ENCODE results near the gene ZNF503.
"Not testable (repeated sequence)": the region's sequence is repeated elsewhere in the genome, so short reads cannot be mapped to it uniquely, and the experiment has no call there.

The ZNF503 gene

DNA sequence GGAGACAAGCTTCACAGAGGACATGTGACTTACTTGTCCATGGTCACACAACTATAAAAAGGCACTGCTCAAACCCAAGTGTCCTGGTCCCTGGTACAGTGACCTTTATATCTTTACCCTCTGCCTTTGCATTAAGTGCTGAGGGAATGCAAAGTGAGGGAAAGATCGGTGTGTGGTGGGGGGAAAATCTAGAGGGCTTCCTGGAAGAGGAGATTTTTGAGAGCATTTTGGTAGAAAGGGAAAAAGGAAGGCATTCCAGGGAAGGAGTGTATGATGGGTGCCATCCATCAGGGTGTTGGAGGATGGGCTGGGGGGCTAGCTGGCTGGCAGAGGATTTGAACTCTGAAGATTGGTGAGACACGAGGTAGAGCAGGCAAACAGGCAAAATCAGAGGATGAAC lies 9.3 kb downstream of the ZNF503 start:
- DNase-seq = no peak

DNA sequence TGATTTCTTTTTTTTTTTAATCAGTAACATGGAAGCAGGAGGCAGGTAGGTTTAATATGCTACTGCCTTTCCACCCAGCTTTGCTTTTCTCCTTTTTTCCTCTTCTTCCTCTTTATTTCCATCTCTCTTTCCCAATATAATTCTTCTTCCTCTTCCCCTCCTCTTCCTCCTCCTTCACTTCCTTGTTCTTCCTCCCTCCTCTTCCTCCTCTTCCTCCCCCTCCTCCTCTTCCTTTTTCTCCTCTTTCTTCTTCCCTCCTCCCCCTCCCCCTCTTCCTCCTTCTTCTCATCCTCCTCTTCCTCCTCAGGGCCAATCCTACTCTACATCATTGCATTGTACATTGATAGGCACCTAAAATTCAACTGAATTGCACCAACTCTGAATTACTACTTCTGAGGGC lies 11.4 kb downstream of the ZNF503 start:
- DNase-seq = no peak

- no peak for DNase-seq
These were observed 13.5 kb downstream of the ZNF503 start for GRCh38 chr10:75388082-75388481.

DNA sequence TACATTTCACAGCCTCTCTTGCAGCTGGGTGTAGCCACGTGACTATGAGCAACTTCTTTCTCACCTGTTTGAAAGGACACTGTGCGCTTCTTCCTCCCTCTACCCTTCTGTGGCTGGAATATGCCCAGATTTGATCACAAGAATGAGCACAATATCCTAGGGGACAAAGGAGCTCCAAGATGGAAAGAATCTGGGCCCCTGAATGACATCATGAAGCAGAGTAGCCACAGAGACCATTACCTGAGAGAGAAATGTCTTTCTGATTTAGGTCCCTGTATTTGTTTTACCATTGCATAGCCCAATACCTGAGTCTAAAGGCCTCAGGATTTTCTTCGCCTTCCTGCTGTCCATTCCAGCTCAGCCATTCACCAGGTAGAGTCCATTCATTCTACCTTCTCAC lies 15.4 kb downstream of the ZNF503 start:
- DNase-seq = no peak

GRCh38 chr10:75379817-75380216 lies 21.7 kb downstream of the ZNF503 start:
- DNase-seq = no peak

- DNase-seq = no peak
These were observed 22.3 kb downstream of the ZNF503 start for GRCh38 chr10:75379212-75379724.

DNA sequence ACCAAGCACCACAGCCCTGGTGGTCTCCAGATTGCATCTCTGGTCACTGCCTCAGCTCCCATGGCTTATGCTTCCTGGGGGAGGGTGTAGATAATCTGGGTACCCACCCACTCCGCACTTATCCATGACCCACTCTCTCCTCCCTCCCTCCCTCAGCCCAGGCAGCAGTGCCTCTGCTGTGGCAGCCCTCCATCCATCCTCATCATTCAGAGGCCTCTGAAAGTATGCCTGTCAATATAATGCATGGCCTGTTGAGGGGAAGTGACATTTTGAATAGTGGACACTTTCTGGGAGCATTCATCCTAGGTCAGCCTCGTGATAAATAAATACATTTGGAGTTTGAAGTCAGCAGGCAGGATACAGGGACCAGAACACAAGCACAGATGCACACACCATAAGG lies 23.2 kb downstream of the ZNF503 start:
- DNase-seq = no peak

GRCh38 chr10:75377869-75378268 lies 23.7 kb downstream of the ZNF503 start:
- no peak for DNase-seq

DNA sequence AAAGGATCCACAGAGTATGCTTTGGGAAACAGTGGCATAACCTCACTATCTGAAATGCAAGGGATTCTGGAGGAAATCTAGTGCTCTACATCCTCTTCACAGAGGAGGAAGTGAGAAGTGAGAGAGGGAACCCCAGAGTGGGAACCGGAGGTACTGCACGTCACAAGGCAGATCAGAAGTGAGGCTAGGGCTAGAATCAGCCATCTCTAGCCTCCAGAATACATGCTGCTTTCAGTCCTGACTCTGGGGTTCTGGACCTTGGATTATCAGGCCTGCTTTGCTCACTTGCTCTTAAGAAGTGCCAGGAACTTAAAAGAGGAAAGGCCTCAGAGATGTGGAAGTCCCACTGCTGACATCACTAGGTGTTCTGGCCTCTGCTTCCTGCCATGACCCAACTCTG lies 25.7 kb downstream of the ZNF503 start:
- DNase-seq = peak; percentile 7

GRCh38 chr10:75371010-75371409 lies 30.6 kb downstream of the ZNF503 start:
- no peak for DNase-seq

DNA sequence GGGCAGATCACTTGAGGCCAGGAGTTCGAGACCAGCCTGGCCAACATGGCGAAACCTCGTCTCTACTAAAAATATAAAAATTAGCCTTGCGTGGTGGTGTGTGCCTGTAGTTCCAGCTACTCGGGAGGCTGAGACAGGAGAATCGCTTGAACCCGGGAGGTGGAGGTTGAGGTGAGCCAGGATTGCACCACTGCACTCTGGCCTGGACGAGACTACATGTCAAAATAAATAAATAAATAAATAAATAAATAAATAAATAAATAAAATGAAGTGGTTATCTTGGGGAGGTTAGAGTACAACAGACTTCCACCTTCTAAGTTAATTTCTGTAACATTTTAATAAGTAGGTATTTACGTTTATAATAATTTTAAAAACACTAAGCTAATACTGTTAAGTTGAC lies 31.7 kb downstream of the ZNF503 start:
- DNase-seq = not testable (repeated sequence)

GRCh38 chr10:75367901-75368300 lies 33.7 kb downstream of the ZNF503 start:
- no peak for DNase-seq

- DNase-seq = no peak
These were observed 34.5 kb downstream of the ZNF503 start for GRCh38 chr10:75367021-75367487.

GRCh38 chr10:75363431-75363830 lies 38.1 kb downstream of the ZNF503 start:
- DNase-seq = no peak

GRCh38 chr10:75359876-75360275 lies 41.7 kb downstream of the ZNF503 start:
- not testable (repeated sequence) for DNase-seq

GRCh38 chr10:75358835-75359421 lies 42.6 kb downstream of the ZNF503 start:
- peak; percentile 100 for DNase-seq

DNA sequence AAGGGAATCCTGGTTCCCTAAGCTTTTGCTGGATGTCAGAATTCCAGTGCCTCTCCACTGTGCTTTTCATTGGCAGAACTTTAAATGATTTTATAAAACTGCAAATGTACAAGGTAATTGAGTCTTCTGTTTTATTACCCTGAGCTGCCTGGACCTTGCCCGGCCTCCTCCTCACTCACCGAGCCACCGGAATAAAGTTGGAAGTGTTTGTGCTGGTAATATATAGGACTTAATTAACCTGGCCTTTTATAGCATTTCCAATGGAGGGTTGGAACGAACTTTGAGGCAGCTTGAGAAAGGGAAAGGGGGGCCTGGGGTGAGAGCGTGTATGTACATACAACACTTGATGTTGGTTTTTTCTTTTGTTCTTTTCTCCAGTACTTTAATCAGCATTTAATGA lies 43.4 kb downstream of the ZNF503 start:
- DNase-seq = no peak

DNA sequence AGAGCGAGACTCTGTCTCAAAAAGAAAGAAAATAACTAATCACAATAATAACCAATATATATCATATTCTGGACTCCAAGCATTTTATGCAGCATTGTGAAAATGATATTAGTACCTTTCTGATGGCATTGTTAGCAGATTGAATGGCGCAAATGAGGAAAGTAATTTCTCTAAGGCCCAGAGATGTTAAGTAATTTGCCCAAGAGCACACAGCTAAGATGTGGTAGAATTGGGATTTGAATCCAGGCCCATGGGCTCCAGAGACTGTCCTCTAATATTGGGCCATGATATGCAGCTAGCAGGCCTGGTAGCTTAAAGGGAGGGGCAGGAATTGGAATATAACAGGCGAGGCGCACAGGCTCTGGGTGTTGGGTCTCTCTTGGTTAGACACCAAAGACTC lies 44.1 kb downstream of the ZNF503 start:
- no peak for DNase-seq

DNA sequence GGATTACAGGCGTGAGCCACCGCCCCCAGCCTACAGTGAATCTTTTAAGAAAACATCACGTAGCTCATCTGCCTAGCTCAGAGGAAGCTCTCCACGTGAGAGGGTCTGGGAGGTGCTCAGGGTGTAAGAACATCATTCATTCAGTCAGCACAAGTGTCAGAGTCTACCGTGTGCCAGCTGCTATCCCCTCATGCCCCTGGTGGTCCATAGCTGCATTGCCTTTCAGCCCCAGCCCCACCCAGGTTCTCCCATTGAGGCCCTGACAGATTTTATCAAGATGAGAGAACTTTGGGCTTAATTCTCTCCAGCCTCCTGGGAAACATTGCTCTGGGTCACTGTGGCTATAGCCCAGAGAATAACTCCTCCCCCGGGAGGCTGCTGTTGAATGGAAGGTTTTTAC lies 45.1 kb downstream of the ZNF503 start:
- DNase-seq = no peak

DNA sequence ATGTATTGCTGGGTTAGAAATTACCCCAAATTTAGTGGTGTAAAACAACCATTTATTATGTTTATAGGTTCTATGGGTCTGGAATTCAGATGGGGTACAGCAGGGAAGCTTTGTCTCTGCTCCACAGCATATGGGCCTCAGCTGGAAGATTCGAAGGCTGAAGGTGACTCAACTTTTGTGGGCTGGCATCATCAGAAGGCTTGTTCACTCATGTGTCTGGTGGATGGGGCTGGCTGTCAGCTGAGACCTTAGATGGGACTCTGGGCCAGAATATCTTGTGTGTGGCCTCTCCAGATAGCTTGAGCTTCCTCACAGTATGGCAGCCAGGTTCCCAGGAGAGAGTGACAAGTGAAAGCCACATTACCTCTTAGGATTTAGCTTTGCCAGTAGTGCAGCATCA lies 45.9 kb downstream of the ZNF503 start:
- no peak for DNase-seq

GRCh38 chr10:75353183-75353582 lies 48.4 kb downstream of the ZNF503 start:
- DNase-seq = no peak

GRCh38 chr10:75352650-75353049 lies 48.9 kb downstream of the ZNF503 start:
- DNase-seq = no peak

DNA sequence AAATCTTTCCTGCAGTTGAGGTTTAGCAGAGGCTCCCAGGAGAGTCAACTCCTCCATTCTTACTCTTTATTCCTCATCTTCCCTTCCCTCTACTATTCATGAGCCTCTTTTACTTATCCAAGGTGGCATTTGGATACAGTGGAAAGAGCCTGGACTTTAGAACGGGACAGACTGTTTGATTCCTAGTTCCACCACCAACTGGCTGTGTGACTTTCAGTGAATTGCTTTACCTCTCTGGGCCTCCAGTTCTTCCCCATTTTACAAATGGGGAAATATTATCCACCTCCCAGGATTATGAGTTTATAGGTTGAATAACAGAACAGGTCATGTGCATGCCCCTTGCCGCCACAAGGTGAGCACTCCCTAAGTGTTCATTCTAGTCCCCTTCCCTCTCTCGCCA lies 49.9 kb downstream of the ZNF503 start:
- DNase-seq = no peak

- no peak for DNase-seq
These were observed 50.8 kb downstream of the ZNF503 start for GRCh38 chr10:75350791-75351190.

Measured in SIG-M5 (cell line).